GM13976 (cell line): Measurements from ENCODE around the gene ABHD11.
"Not testable (repeated sequence)": the region's sequence is repeated elsewhere in the genome, so short reads cannot be mapped to it uniquely, and the experiment has no call there.

Experiments
- DNase-seq: peaks from one replicate; pipeline ENCODE4 v3.0.0; 2012; ENCODE audit warnings: low spot score
- CTCF ChIP-seq: IDR thresholded peaks from 2 replicates; pipeline ENCODE4 v1.5.1; 2012; ENCODE audit warnings: borderline replicate concordance, mild to moderate bottlenecking; ENCODE audit not compliant: insufficient read depth; ENCODE audit errors: extremely low read depth, missing control alignments, control extremely low read depth
- in situ Hi-C: fragments of 300-500 bp; cut with MboI; formaldehyde crosslinking; loops from one replicate; pipeline ENCODE4 v1.12.0; 2022; ENCODE audit warnings: low sequenced_read_pairs, mixed read lengths, inconsistent platforms; ENCODE audit not compliant: unreplicated experiment

Gene ABHD11

GRCh38 chr7:73728551-73728950 is 10.1 kb downstream of the ABHD11 start:
- no peak for TF ChIP-seq CTCF
- in situ Hi-C loops, result no loop called here
- no peak for DNase-seq

DNA sequence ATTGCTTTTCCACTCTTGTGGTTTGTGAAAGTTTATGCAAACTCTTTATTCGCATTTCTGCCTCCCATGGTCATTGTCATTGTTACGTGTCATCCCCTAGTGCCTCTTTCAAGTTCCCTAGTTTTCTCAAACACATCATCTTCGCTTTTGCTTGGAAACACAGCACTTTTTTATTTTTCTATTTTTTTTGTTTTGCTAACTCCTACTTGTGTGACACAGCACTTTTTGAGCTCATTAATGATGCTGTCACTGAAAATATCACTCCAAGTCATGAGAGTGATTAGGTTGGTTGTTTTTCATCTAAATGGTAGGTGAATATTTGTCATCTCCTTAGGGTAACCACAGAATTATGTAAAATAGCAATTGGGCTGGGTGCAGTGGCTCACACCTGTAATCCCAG is 10.7 kb downstream of the ABHD11 start:
- in situ Hi-C loops, result no loop called here
- no peak for TF ChIP-seq CTCF

DNA sequence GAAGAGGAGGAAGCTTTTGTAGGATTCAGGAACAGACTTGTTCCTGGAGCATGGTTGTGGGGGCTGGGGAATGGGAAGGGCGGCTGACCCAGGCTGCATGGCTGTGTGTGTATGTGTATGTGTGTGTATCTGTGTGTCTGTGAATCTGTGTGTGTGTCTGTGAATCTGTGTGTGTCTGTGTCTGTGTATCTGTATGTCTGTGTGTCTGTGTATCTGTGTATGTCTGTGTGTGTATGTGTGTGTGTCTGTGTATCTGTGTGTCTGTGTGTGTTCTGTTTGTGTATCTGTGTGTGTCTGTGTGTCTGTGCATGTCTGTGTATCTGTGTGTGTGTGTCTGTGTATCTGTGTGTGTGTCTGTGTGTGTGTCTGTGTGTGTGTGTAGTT is 12.5 kb downstream of the ABHD11 start:
- DNase-seq, result no peak
- in situ Hi-C loops, result no loop called here
- TF ChIP-seq CTCF, result no peak

More for the DNA sequence above, 10.7 kb downstream of the ABHD11 start:
- no peak for DNase-seq

DNA sequence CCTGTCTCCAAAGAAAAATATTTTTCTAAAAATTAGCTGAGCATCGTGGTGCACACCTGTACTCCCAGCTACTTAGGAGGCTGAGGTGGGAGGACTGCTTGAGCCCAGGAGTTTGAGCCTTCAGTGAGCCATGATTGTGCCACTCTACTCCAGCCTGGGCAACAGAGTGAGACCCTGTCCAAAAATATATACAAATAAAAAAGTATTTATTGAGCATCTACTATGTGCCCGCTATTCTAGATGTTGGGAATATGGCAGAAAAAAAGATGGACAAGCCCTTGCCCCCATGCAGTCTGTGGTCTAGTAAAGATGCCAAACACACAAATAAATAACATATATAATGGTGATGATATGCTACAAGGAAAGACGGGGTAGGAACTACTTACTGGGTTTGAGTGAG is 14.8 kb downstream of the ABHD11 start:
- DNase-seq, result no peak
- in situ Hi-C loops, result no loop called here
- TF ChIP-seq CTCF, result no peak

- in situ Hi-C loops, result no loop called here
- no peak for TF ChIP-seq CTCF
- DNase-seq, result no peak
Measured at GRCh38 chr7:73722785-73723184, 15.8 kb downstream of the ABHD11 start.

DNA sequence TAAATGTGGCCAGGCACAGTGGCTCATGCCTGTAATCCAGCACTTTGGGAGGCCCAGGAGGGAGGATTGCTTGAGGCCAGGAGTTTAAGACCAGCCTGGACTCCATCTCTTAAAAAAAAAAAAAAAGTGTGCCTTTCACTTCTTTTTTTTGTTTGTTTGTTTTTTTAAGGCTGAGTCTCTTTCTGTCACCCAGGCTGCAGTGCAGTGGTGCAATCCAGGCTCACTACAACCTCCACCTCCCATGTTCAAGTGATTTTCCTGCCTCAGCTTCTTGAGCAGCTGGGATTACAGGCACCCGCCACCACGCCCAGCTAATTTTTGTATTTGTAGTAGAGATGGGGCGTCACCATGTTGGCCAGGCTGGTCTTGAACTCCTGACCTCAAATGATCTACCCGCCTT is 16.4 kb downstream of the ABHD11 start:
- in situ Hi-C loops, result not testable (repeated sequence)

DNA sequence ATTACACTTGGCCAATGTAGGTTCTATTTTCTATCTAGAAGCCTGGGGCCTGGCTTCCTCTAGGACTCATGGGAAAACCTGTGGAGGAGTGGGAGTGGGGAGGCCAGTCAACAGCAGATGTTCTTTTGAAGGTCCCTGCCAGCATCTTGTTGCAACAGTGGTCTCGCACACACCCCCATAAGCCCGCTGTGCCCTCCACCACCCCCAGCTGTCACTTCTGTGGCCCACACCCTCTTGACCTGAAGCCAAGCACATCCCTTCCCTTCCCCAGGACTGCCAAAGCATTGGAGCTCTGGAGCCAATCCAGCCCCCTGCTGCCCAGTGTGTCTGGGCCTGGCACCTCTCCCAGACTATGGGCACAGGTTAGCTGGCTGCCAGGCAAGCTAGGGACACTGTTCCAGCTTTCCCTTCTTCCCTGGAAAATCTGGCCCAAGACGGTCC is 17.2 kb downstream of the ABHD11 start:
- no peak for DNase-seq
- in situ Hi-C loops, result no loop called here
- no peak for TF ChIP-seq CTCF

More for the DNA sequence above, 16.4 kb downstream of the ABHD11 start:
- not testable (repeated sequence) for DNase-seq

GRCh38 chr7:73720443-73720842 is 18.2 kb downstream of the ABHD11 start:
- in situ Hi-C loops, DNase-seq: not testable (repeated sequence)
